GM12878 (cell line): Measurements from ENCODE around the gene SLC15A5.

ENCODE experiments used
- BRCA1 ChIP-seq: IDR thresholded peaks from 2 replicates; pipeline ENCODE4 v1.6.1; 2011; ENCODE audit warnings: low read depth, low read length, improper control_type of control experiment
- CBX5 ChIP-seq: sonication (generic); IDR thresholded peaks from 2 replicates; pipeline ENCODE4 v1.6.1; 2016; ENCODE audit warnings: low read depth, moderate library complexity, mild to moderate bottlenecking, inconsistent platforms
- NFIC ChIP-seq: IDR thresholded peaks from 2 replicates; pipeline ENCODE4 v1.6.1; 2012; ENCODE audit warnings: low read depth, mild to moderate bottlenecking, inconsistent platforms, low read length, moderate library complexity
- POLR2A ChIP-seq: IDR thresholded peaks from 2 replicates; pipeline ENCODE4 v1.6.1; 2011; ENCODE audit warnings: low read depth, mild to moderate bottlenecking, low read length
- RBBP5 ChIP-seq: fragments of 200-600 bp; sonication (generic); conservative IDR thresholded peaks from 2 replicates; pipeline ENCODE4 v1.6.1; 2016
- SUZ12 ChIP-seq: fragments of 200-600 bp; sonication (generic); IDR thresholded peaks from one replicate; pipeline ENCODE4 v1.6.1; 2018; ENCODE audit warnings: antibody characterized with exemption, mild to moderate bottlenecking; ENCODE audit not compliant: unreplicated experiment
- ZNF207 ChIP-seq: fragments of 450-650 bp; IDR thresholded peaks from 2 replicates; pipeline ENCODE4 v1.6.1; 2014; ENCODE audit warnings: antibody characterized with exemption, mild to moderate bottlenecking, borderline replicate concordance
- TF ChIP-seq, protein P1 (sequence below), 3 experiments: IDR thresholded peaks in 2 of 3; conservative IDR thresholded peaks in 1 of 3; 2 replicates each; pipeline ENCODE4 v1.5.1; 2011; ENCODE audit warnings: low read depth in 3 of 3, low read length in 3 of 3, mild to moderate bottlenecking in 3 of 3, control low read depth in 2 of 3, moderate library complexity in 2 of 3, inconsistent platforms in 1 of 3, mixed read lengths in 1 of 3; ENCODE audit not compliant: control insufficient read depth in 2 of 3, insufficient read depth in 1 of 3; ENCODE audit errors: extremely low read depth in 1 of 3
- TF ChIP-seq, protein P2 (sequence below): IDR thresholded peaks from 2 replicates; pipeline ENCODE4 v1.6.1; 2011; ENCODE audit warnings: low read depth, mild to moderate bottlenecking, low read length, moderate library complexity, borderline replicate concordance; ENCODE audit errors: extremely low read depth
- TF ChIP-seq, protein P3 (sequence below): IDR thresholded peaks from 2 replicates; pipeline ENCODE4 v1.6.1; 2012; ENCODE audit warnings: low read depth, low read length, improper control_type of control experiment

DNA sequence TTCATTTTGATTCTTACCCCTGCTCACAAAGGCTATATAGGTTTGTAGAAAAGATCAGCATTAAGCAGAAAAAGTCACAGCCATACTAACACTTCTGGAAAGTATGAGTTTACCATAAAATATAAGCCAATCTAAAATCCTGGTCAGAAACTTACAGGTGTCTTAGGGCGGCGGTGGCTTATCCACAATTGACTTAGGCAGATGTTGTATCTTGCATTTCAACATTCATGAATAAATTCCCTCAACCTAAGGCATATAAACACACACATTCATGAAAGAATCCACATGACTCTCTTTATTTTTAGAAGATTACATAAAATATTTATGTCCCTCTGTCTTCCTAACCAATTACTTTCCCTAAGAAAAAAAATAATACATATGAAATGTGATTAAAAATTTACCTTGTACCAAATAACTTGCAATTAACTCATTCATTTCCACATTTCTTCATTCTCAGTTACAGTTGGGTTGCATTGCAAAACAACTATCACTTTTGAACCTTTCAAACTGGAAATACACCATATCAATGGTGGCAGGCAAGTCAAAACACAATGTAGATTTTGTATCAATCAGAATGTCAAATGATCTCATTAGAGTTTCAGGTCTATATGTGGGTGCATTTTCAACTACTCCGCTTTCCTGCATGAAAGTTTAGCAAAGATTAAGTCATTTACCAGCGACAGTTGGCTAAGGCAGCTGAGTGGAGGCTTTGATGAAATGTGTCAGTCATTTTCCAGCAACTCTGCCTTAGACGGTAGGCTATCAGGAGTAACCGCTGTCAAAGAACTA lies 124.4 kb downstream of the SLC15A5 start:
- TF ChIP-seq POLR2A (no peak), NFIC (no peak), SUZ12 (no peak), ZNF207 (no peak), BRCA1 (no peak), RBBP5 (no peak), CBX5 (no peak)
- TF ChIP-seq, protein P1, sequence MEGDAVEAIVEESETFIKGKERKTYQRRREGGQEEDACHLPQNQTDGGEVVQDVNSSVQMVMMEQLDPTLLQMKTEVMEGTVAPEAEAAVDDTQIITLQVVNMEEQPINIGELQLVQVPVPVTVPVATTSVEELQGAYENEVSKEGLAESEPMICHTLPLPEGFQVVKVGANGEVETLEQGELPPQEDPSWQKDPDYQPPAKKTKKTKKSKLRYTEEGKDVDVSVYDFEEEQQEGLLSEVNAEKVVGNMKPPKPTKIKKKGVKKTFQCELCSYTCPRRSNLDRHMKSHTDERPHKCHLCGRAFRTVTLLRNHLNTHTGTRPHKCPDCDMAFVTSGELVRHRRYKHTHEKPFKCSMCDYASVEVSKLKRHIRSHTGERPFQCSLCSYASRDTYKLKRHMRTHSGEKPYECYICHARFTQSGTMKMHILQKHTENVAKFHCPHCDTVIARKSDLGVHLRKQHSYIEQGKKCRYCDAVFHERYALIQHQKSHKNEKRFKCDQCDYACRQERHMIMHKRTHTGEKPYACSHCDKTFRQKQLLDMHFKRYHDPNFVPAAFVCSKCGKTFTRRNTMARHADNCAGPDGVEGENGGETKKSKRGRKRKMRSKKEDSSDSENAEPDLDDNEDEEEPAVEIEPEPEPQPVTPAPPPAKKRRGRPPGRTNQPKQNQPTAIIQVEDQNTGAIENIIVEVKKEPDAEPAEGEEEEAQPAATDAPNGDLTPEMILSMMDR (IDR thresholded peaks at IDR 0.05 in 2 of 3, conservative IDR thresholded peaks at IDR 0.05 in 1 of 3; ENCODE audit: control insufficient read depth in 2 of 3, extremely low read depth in 1 of 3, insufficient read depth in 1 of 3, low read depth in 3 of 3, low read length in 3 of 3), result no peak
- TF ChIP-seq, protein P2, sequence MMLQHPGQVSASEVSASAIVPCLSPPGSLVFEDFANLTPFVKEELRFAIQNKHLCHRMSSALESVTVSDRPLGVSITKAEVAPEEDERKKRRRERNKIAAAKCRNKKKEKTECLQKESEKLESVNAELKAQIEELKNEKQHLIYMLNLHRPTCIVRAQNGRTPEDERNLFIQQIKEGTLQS, result no peak
- TF ChIP-seq, protein P3, sequence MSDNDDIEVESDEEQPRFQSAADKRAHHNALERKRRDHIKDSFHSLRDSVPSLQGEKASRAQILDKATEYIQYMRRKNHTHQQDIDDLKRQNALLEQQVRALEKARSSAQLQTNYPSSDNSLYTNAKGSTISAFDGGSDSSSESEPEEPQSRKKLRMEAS, result no peak
